Erythroblast (primary cell): ENCODE results near the gene ZNF362.

Experiments
- DNase-seq, 2 experiments: peaks; one replicate each; lab custom pipeline; 2025; lab: John Stamatoyannopoulos, UW
- GATA1 ChIP-seq: IDR thresholded peaks from 2 replicates; pipeline ENCODE4 v1.6.1; 2011; ENCODE audit warnings: low read depth, mild to moderate bottlenecking, control low read depth, low read length, moderate library complexity
- POLR2A ChIP-seq: IDR thresholded peaks from 2 replicates; pipeline ENCODE4 v1.6.1; 2011; ENCODE audit warnings: mild to moderate bottlenecking, low read length

The ZNF362 gene

GRCh38 chr1:33344896-33345560 is 88.7 kb downstream of the ZNF362 start:
- TF ChIP-seq GATA1, result no peak
- no peak for TF ChIP-seq POLR2A
- no peak for DNase-seq

DNA sequence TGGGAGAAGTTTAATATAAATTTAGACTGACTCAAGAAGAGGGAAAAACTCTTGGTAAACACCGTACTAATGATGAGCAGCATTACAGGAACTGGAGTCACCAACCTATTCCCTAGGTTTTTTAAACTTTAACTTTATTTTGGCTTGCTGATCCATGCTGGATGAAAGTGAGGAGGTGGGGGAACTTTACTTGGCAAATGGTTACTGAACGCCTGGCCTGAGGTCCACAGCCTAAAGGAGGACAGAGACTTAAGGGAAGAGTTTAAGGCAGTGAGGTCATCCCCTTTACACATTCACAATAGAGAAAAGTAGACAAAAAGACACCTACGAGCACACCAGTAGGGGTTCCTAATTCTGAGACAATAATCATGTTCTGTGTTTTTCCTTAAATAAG is 90.2 kb downstream of the ZNF362 start:
- DNase-seq, result no peak
- TF ChIP-seq POLR2A, result no peak
- TF ChIP-seq GATA1, result no peak

DNA sequence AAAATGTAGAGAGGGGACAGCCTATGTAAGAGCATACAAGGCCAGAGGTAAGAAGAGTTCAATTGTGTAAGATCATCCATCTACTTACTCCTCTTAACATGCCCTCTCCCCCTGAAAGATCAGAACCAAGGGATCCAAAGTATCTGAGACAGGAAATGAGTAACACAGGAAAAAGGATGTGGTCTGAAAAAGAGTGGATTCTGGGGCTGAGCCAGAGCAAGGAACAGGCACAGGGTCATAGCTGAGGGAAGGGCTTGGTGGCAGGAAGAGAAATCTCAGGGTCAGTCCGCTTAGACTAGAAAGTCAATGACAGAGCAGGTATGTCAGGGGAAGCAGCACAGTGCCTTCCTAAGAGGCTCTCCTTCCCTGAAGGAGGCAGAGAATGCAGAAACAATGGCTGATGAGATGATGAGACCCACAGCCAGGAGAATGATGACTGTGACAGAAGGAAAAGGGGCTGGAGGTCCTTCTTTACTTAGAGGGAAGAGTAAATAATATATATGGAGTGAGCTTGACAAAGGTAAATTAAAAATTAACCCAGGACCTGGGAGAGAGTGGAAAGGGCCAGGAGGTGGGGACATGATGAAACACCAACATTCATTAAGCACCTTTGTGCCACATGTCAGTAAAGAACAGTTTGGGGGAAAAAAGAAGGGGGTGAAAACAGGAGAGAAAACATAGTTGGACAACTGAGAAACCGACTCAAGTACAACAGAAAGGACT is 90.8 kb downstream of the ZNF362 start:
- DNase-seq, result peak in 1 of 2 experiments; percentile 8
- no peak for TF ChIP-seq GATA1
- TF ChIP-seq POLR2A, result no peak

DNA sequence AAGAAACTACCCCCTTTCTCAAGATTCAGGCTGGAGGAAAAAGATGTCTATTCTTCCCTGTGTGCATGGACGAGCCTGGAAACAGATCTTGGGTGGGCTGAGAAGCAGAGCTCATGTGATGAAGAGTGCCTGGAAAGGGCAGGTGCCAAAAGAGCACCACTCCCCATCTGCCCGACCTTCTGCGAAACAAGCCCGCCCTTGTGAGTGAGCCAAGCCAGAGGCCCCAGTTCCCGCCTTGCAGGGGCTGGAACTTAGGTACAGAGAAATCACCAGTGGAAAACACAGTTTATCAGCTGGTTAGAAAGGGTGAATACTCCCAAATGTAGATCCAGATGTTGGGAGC is 91.3 kb downstream of the ZNF362 start:
- peak; percentile 50 to 57 for DNase-seq
- TF ChIP-seq GATA1, result no peak
- TF ChIP-seq POLR2A, result no peak

- DNase-seq, result no peak
- no peak for TF ChIP-seq POLR2A
- TF ChIP-seq GATA1, result no peak
These were observed 91.9 kb downstream of the ZNF362 start for GRCh38 chr1:33348194-33348593.

- peak; percentile 49 to 57 for DNase-seq
- no peak for TF ChIP-seq GATA1
- TF ChIP-seq POLR2A, result no peak
These were observed 92.4 kb downstream of the ZNF362 start for GRCh38 chr1:33348676-33349080.

DNA sequence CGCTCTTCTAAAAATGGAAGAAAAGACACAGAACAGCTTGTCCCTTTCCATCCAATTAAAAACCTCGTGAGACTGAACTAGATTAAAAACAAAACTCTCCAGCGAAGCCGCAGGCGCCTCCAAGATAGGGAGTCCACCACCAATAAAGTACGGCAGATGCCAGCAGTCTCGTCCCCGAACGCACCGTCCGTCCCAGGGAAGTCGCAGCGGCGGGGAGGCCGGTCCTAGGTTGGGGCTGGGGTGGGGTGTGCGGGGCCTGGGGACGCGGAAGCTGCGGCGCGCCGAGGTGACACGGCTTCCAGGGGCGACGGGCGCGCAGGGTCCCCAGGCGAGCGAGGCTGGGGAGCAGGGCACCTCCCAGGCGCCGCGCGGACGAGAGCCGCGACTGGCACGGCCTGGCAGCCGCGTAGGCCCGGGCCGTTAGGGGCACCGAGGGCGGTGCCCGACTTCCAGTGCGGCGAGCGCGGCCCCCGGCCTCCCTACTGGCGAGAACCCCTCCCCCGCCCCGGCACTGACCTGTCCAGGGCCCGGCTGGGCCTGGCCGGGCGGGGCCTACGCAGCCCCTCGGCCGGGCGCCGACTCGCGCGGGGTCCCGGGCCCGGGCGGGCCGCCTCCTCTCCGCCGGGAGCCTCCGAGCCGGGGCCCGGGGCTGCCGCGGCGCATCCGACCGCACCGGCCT is 92.9 kb downstream of the ZNF362 start:
- TF ChIP-seq GATA1 (no peak), POLR2A (peak; percentile 31)
- DNase-seq, result peak; percentile 71 to 77

DNA sequence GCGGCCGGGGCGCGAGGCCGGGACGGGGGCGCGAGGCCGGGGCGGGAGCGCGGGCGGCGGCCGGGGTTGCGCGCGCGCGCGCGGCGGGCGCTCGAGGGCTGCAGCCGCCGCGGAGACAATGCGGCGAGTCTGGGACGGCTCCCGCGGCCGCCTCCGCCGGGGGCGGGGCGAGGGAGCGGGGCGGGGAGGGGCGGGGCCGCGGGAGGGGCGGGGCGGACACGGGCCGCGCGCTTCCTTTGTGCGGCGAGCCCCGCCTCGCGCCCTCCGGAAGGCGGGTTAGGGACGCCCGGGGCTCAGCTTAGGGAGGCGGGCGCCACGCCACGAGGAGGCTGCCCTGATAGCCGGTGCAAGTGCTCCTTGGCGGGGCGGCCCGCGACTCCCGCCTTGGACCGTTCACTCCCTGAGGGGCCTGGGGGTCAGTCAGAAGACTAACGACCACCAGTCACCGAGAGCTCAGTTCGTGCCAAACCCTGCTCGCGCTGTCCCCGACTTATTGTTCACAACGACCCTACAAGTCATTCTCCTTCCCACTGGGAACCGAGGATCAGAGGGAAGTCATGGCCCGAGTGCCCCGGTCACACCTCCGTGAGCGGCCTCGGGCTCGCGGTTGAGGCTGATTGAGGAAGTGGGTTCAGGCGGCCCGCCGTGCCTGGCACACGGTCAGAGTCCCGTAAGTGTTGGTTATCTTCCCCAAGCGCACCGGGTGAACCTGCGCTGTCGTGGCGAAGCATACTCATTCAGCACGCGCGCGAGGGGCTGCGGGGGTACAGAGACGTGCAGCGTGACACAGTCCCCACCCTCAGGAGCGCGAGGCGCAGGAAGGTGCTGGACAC is 93.7 kb downstream of the ZNF362 start:
- peak; percentile 88 to 91 for DNase-seq

More for the DNA sequence above, 93.7 kb downstream of the ZNF362 start:
- TF ChIP-seq GATA1 (no peak), POLR2A (peak; percentile 84)
